Urinary bladder (tissue), 4 donors: Measurements from ENCODE around the gene TSACC. TPM values are rescaled to one million over a fixed set of nuclear protein-coding genes. Genes with fewer than 3 reads are reported as not detected.

Experiments
- DNase-seq: peaks from one replicate; pipeline ENCODE4 v3.0.0-alpha.2; 2015; ENCODE audit errors: extremely low spot score
- H3K27ac ChIP-seq: one replicate; pipeline ENCODE4 v1.5.1; 2013; ENCODE audit warnings: low read depth, mild to moderate bottlenecking, moderate library complexity
- H3K36me3 ChIP-seq: one replicate; pipeline ENCODE4 v1.6.1; 2013; ENCODE audit warnings: mild to moderate bottlenecking, moderate library complexity; ENCODE audit not compliant: insufficient read depth
- H3K4me1 ChIP-seq: one replicate; pipeline ENCODE4 v1.6.1; 2013; ENCODE audit warnings: mild to moderate bottlenecking, moderate library complexity; ENCODE audit not compliant: insufficient read depth
- H3K4me3 ChIP-seq: one replicate; pipeline ENCODE4 v1.5.1; 2013; ENCODE audit warnings: low read depth, low read length
- WGBS: extraction: QIAGEN DNeasy Blood & Tissue Kit; methylation state at CpG from one replicate; pipeline ENCODE4 v1.1.7; 2013; 5-methylcytosine and 5-hydroxymethylcytosine counted together
- polyA plus RNA-seq: library from polyadenylated mRNA; stranded (reverse); fragments of 200-250 nt; gene quantifications from one replicate; pipeline ENCODE4 v1.2.3, GENCODE V29; 2013
- total RNA-seq: library from RNA; depleted of rRNA; stranded (reverse); fragments of >200 nt; gene quantifications from one replicate; pipeline ENCODE4 v1.2.3, GENCODE V29; 2014
- donor health status: healthy with polysubstance abuse.
- donor health status: healthy.

The TSACC gene
- total RNA-seq = not detected
- polyA plus RNA-seq = 0.28 TPM

DNA sequence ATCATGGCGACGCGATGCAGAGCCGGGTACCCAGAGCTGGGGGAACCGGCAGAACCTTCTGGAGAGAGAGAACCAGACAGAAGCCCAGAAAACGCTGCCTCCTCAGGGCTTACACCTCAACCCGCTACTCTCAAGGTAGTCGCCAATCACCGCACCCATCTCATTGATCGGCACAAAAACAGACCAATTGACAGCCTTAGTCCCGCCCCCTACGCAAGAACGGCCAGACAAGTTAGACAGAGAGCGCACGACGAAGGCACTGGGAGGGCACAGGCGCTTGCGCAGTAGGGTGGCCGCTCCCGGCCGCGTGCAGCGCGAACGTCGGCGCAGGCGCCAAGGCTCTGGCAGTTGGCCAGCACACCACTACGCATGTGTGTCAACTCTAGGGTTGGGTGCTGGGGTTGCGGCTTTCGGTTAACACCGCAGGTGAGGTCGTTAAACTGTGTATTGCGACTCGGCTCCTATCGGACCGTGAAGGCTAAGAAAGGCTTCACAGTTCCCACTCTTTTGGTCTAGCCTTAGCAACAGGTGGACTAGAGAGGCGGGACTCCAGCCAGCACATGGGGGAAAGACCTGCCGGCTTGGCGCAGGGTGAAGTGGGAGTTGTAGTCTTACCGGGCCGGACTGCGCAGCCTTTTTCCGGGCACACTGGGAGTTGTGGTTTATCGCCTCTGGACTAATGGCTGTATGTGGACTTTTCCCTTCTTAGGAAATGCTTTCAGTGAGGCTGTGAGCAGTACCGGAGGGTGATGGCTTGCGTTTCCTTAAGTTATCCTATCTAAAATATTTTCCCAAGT is at the start of gene TSACC, which contains the start of gene CCT3:
TSACC (plus strand) TSS at position 347 of the 797 bp plus-strand sequence. CDS start 1,232 bp downstream, outside the sequence.
CCT3 (minus strand) TSS at position 113 of the 797 bp plus-strand sequence; CDS start at position 5, 108 bp downstream.
- peaks cover 2% of the 10 kb centered on the region for H3K4me1 ChIP-seq
- peaks cover 2% of the 10 kb centered on the region for H3K36me3 ChIP-seq
- DNase-seq = peak; percentile 98
- WGBS = under 1% methylated on average over 47 of the region's 47 CpGs
- peak within 1 kb of the TSS; percentile 77 for H3K4me3 ChIP-seq
- H3K27ac ChIP-seq = peak within 1 kb of the TSS; percentile 54

GRCh38 chr1:156289857-156290256 is 48.5 kb upstream of the TSACC start:
- Histone ChIP-seq H3K4me3 (no peak overlapping the region), H3K4me1 (peaks cover under 1% of the 10 kb centered on the region), H3K27ac (no peak overlapping the region), H3K36me3 (no peaks in the 10 kb centered on the region)
- DNase-seq = no peak

- Histone ChIP-seq H3K36me3 (no peaks in the 10 kb centered on the region), H3K4me1 (peaks cover 3% of the 10 kb centered on the region), H3K4me3 (peak overlapping the region; percentile 47), H3K27ac (peak overlapping the region; percentile 88)
- 10% methylated on average over 37 of the region's 37 CpGs for WGBS
- DNase-seq = no peak
Observed at GRCh38 chr1:156291226-156292061, 46.9 kb upstream of the TSACC start.

- peaks cover 3% of the 10 kb centered on the region for H3K4me1 ChIP-seq
- no peaks in the 10 kb centered on the region for H3K36me3 ChIP-seq
- no peak overlapping the region for H3K4me3 ChIP-seq
- DNase-seq = no peak
- WGBS = 93% methylated on average over 8 of the region's 8 CpGs
- H3K27ac ChIP-seq = no peak overlapping the region
Observed at GRCh38 chr1:156293098-156293434, 45.3 kb upstream of the TSACC start.

DNA sequence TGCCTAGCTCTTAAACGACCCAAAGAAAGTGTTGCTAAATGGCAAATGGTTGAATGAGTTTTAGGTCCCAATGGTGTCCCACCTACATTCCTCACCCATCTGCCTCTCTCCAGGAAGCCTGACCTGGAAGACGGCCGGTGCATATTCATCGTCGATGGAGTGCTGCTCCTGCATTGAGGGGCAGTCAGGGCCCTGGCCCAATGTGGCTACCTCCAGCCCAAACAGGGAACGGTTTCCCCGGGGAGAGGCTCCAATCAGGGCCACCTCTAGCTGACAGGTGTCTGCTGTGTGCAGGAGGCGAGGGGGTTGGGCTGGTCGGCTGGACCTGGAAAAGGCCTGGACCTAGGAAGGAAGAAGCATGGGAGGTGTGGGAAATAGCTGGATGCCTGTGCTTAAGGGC is 44.4 kb upstream of the TSACC start:
- Histone ChIP-seq H3K4me3 (no peak overlapping the region), H3K4me1 (peaks cover 3% of the 10 kb centered on the region), H3K27ac (no peak overlapping the region), H3K36me3 (no peaks in the 10 kb centered on the region)
- no peak for DNase-seq
- 90% methylated on average over 9 of the region's 9 CpGs for WGBS

GRCh38 chr1:156295391-156295947 is 42.9 kb upstream of the TSACC start, which contains the start of gene GLMP:
TSS of gene GLMP (minus strand) at chr1:156295679. CDS start at chr1:156295645, 34 bp downstream.
- H3K27ac ChIP-seq = no peak within 1 kb of the TSS
- H3K36me3 ChIP-seq = no peaks in the 10 kb centered on the region
- DNase-seq = no peak
- peak within 1 kb of the TSS; percentile 77 for H3K4me3 ChIP-seq
- peaks cover 3% of the 10 kb centered on the region for H3K4me1 ChIP-seq
- under 1% methylated on average over 17 of the region's 17 CpGs for WGBS

GRCh38 chr1:156298852-156299357 is 39.4 kb upstream of the TSACC start, which contains the start of gene VHLL:
TSS of gene VHLL (minus strand) at chr1:156299307. CDS start at chr1:156299189, 118 bp downstream.
- Histone ChIP-seq H3K4me3 (no peak within 1 kb of the TSS), H3K4me1 (peaks cover 3% of the 10 kb centered on the region), H3K27ac (no peak within 1 kb of the TSS), H3K36me3 (no peaks in the 10 kb centered on the region)
- no peak for DNase-seq
- WGBS = 89% methylated on average over 19 of the region's 19 CpGs

DNA sequence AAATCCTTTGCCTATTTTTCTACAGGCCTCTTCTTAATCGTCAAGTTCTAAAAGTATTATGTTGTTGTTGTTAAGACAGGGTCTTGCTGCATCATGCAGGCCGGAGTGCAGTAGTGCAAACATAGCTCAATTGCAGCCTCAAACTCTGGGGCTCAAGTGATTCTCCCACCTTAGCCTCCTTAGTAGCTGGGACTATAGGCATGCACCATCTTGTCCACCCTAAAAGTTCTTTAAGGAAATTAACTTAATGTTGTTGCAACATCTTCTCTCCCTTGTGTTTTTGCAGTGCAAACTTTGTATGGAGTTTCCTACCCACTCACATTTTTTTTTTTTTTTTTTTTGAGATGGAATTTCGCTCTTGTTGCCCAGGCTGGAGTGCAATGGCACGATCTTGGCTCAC is 35.1 kb upstream of the TSACC start:
- Histone ChIP-seq H3K4me3 (no peak overlapping the region), H3K36me3 (no peaks in the 10 kb centered on the region), H3K27ac (no peak overlapping the region), H3K4me1 (no peaks in the 10 kb centered on the region)
- WGBS = 90% methylated on average over 4 of the region's 4 CpGs
- no peak for DNase-seq

GRCh38 chr1:156305215-156305614 is 33.1 kb upstream of the TSACC start:
- H3K4me1 ChIP-seq = no peaks in the 10 kb centered on the region
- H3K27ac ChIP-seq = no peak overlapping the region
- WGBS = 61% methylated on average over 2 of the region's 2 CpGs
- H3K4me3 ChIP-seq = no peak overlapping the region
- no peak for DNase-seq
- H3K36me3 ChIP-seq = no peaks in the 10 kb centered on the region

GRCh38 chr1:156308078-156308477 is 30.2 kb upstream of the TSACC start:
- H3K27ac ChIP-seq = no peak overlapping the region
- H3K36me3 ChIP-seq = peaks cover 9% of the 10 kb centered on the region
- no peaks in the 10 kb centered on the region for H3K4me1 ChIP-seq
- H3K4me3 ChIP-seq = no peak overlapping the region
- DNase-seq = no peak

GRCh38 chr1:156310962-156311361 is 27.4 kb upstream of the TSACC start:
- H3K4me1 ChIP-seq = no peaks in the 10 kb centered on the region
- 86% methylated on average over 6 of the region's 6 CpGs for WGBS
- no peak overlapping the region for H3K27ac ChIP-seq
- peaks cover 11% of the 10 kb centered on the region for H3K36me3 ChIP-seq
- DNase-seq = no peak
- H3K4me3 ChIP-seq = no peak overlapping the region

GRCh38 chr1:156316909-156317308 is 21.4 kb upstream of the TSACC start:
- Histone ChIP-seq H3K4me1 (no peaks in the 10 kb centered on the region), H3K36me3 (peaks cover 11% of the 10 kb centered on the region), H3K4me3 (no peak overlapping the region), H3K27ac (no peak overlapping the region)
- no peak for DNase-seq
- WGBS = 94% methylated on average over 7 of the region's 7 CpGs

GRCh38 chr1:156319664-156320063 is 18.7 kb upstream of the TSACC start:
- no peak overlapping the region for H3K27ac ChIP-seq
- no peak overlapping the region for H3K4me3 ChIP-seq
- no peak for DNase-seq
- peaks cover 10% of the 10 kb centered on the region for H3K36me3 ChIP-seq
- H3K4me1 ChIP-seq = no peaks in the 10 kb centered on the region
- 70% methylated on average over 1 of the region's 1 CpG for WGBS
